Hematopoietic multipotent progenitor cell treated with erythropoietin and hydrocortisone succinate and interleukin-3 and kit ligand, for 17 days (in vitro differentiated cells): ENCODE measurements around the gene BBS9.

Experiments used
- DNase-seq: peaks from one replicate; pipeline ENCODE4 v3.0.0-alpha.2; 2015; ENCODE audit warnings: low spot score

The BBS9 gene

GRCh38 chr7:33650828-33651227 lies 521.5 kb downstream of the BBS9 start:
- DNase-seq: no peak

GRCh38 chr7:33651998-33652515 lies 522.7 kb downstream of the BBS9 start:
- DNase-seq: no peak

- no peak for DNase-seq
Observed at GRCh38 chr7:33654676-33655075, 525.3 kb downstream of the BBS9 start.
